ENCODE data around the gene MRPS15. TPM values are rescaled to one million over a fixed set of nuclear protein-coding genes. Genes with fewer than 3 reads are reported as not detected.
A peak's percentile ranks its signal among the peaks of the same experiment; 100 is the strongest.

MRPS15 gene
- total RNA-seq, 4 donors from 2014 or later = 45.6 to 85.9 (median 56.3) TPM

GRCh38 chr1:36446746-36447145, 17.4 kb downstream of the MRPS15 start:
- Histone ChIP-seq H3K4me3 (replicated peaks in 1 of 3) (no peak overlapping the region), H3K4me1 (peaks cover 13 to 17% of the 10 kb centered on the region in 2 donors), H3K36me3 (no peaks in the 10 kb centered on the region), H3K27ac (peak overlapping the region in 1 of 3 donors; percentile 10), H3K27me3 (no peaks in the 10 kb centered on the region), H3K9me3 (no peaks in the 10 kb centered on the region)
- 69 to 70% methylated on average over 5 of the region's 5 CpGs for WGBS, 2 donors
- DNase-seq = no peak
- TF ChIP-seq POLR2A (IDR thresholded peaks at IDR 0.05) (no peak), CTCF (IDR thresholded peaks at IDR 0.05) (no peak)
- intact Hi-C loops (cut with DNase I) = no loop called here

- no peak for TF ChIP-seq CTCF (IDR thresholded peaks at IDR 0.05)
- no peak for TF ChIP-seq POLR2A (IDR thresholded peaks at IDR 0.05)
- intact Hi-C loops (cut with DNase I) = no loop called here
- peak overlapping the region in 1 of 3 donors; percentile 10 for H3K27ac ChIP-seq
- H3K4me1 ChIP-seq = peaks cover 13 to 17% of the 10 kb centered on the region in 2 donors
- no peaks in the 10 kb centered on the region for H3K36me3 ChIP-seq
- DNase-seq = peak; percentile 37 to 39
- no peak overlapping the region for H3K4me3 ChIP-seq (replicated peaks in 1 of 3)
- 59 to 62% methylated on average over 8 of the region's 8 CpGs for WGBS, 2 donors
- H3K9me3 ChIP-seq = no peaks in the 10 kb centered on the region
- no peaks in the 10 kb centered on the region for H3K27me3 ChIP-seq
Measured at GRCh38 chr1:36446271-36446670, 17.9 kb downstream of the MRPS15 start.

GRCh38 chr1:36443297-36443696, 20.9 kb downstream of the MRPS15 start:
- TF ChIP-seq POLR2A (IDR thresholded peaks at IDR 0.05) = no peak
- TF ChIP-seq CTCF (IDR thresholded peaks at IDR 0.05) = no peak
- H3K27ac ChIP-seq = no peak overlapping the region
- H3K36me3 ChIP-seq = peaks cover 0 to 2% of the 10 kb centered on the region in 2 donors
- peaks cover 9 to 18% of the 10 kb centered on the region in 2 donors for H3K4me1 ChIP-seq
- no peaks in the 10 kb centered on the region for H3K27me3 ChIP-seq
- H3K9me3 ChIP-seq = no peaks in the 10 kb centered on the region
- intact Hi-C loops (cut with DNase I) = no loop called here
- WGBS, 2 donors = 64 to 92% methylated on average over 2 of the region's 2 CpGs
- H3K4me3 ChIP-seq (replicated peaks in 1 of 3) = no peak overlapping the region
- DNase-seq = no peak

GRCh38 chr1:36442337-36442736, 21.8 kb downstream of the MRPS15 start:
- DNase-seq = no peak
- Histone ChIP-seq H3K9me3 (no peaks in the 10 kb centered on the region), H3K4me3 (replicated peaks in 1 of 3) (no peak overlapping the region), H3K4me1 (peaks cover 9 to 15% of the 10 kb centered on the region in 2 donors), H3K36me3 (peaks cover 0 to 5% of the 10 kb centered on the region in 2 donors), H3K27me3 (no peaks in the 10 kb centered on the region), H3K27ac (no peak overlapping the region)
- TF ChIP-seq POLR2A (IDR thresholded peaks at IDR 0.05) (no peak), CTCF (IDR thresholded peaks at IDR 0.05) (no peak)
- intact Hi-C loops (cut with DNase I) = no loop called here
- 91 to 92% methylated on average over 3 of the region's 3 CpGs for whole genome bisulfite sequencing, 2 donors

- Histone ChIP-seq H3K27ac (peak overlapping the region in 2 of 3 donors; percentile 35 to 38), H3K4me1 (peaks cover 7 to 9% of the 10 kb centered on the region in 2 donors), H3K4me3 (replicated peaks in 1 of 3) (no peak overlapping the region), H3K9me3 (no peaks in the 10 kb centered on the region), H3K27me3 (no peaks in the 10 kb centered on the region), H3K36me3 (peaks cover 0 to 5% of the 10 kb centered on the region in 2 donors)
- TF ChIP-seq POLR2A (IDR thresholded peaks at IDR 0.05) = no peak
- no peak for TF ChIP-seq CTCF (IDR thresholded peaks at IDR 0.05)
- WGBS, 2 donors = 86 to 96% methylated on average over 3 of the region's 3 CpGs
- intact Hi-C loops (cut with DNase I) = no loop called here
- DNase-seq = no peak
Measured at GRCh38 chr1:36440646-36441045, 23.5 kb downstream of the MRPS15 start.
